GM23338 (cell line): ENCODE results near the gene PHAF1. TPM values are rescaled to one million over a fixed set of nuclear protein-coding genes. Genes with fewer than 3 reads are reported as not detected.

ENCODE experiments used
- ATAC-seq: fragments of 200-7000 bp; cut with Tn5 transposase; 3 replicates; pipeline ENCODE4 v1.9.1; 2020
- DNase-seq: peaks from one replicate; pipeline ENCODE4 v3.0.0-alpha.2; 2015; ENCODE audit warnings: low spot score
- H2AFZ ChIP-seq: fragments of 200-600 bp; sonication (generic); 2 replicates; pipeline ENCODE4 v1.8.0; 2016; ENCODE audit warnings: antibody characterized with exemption, mild to moderate bottlenecking, moderate library complexity
- H3F3A ChIP-seq: fragments of 200-600 bp; sonication (generic); replicated peaks from 2 replicates; pipeline ENCODE4 v1.8.0; 2017; ENCODE audit warnings: antibody characterized with exemption, mixed run types, low read depth
- H3K27ac ChIP-seq: fragments of 200-600 bp; sonication (generic); 2 replicates; pipeline ENCODE4 v1.6.1; 2016; ENCODE audit warnings: low read depth
- H3K27me3 ChIP-seq: fragments of 200-600 bp; sonication (generic); 2 replicates; pipeline ENCODE4 v1.8.0; 2016; ENCODE audit warnings: mild to moderate bottlenecking, mixed run types, moderate library complexity; ENCODE audit not compliant: insufficient read depth
- H3K36me3 ChIP-seq: fragments of 200-600 bp; sonication (generic); 2 replicates; pipeline ENCODE4 v1.8.0; 2016; ENCODE audit warnings: mild to moderate bottlenecking; ENCODE audit not compliant: insufficient read depth
- H3K4me1 ChIP-seq: fragments of 200-600 bp; sonication (generic); 2 replicates; pipeline ENCODE4 v1.8.0; 2016; ENCODE audit warnings: mild to moderate bottlenecking, moderate library complexity; ENCODE audit not compliant: insufficient read depth
- H3K4me2 ChIP-seq: fragments of 200-600 bp; sonication (generic); 2 replicates; pipeline ENCODE4 v1.7.1; 2017; ENCODE audit warnings: mixed run types
- H3K4me3 ChIP-seq: fragments of 200-600 bp; sonication (generic); 2 replicates; pipeline ENCODE4 v1.6.1; 2016; ENCODE audit warnings: mixed run types
- H3K79me2 ChIP-seq: fragments of 200-600 bp; sonication (generic); replicated peaks from 2 replicates; pipeline ENCODE4 v1.8.0; 2017; ENCODE audit warnings: mild to moderate bottlenecking; ENCODE audit not compliant: insufficient read depth
- H3K9me2 ChIP-seq: fragments of 200-600 bp; sonication (generic); 2 replicates; pipeline ENCODE4 v1.8.0; 2017; ENCODE audit not compliant: insufficient read depth
- H4K20me1 ChIP-seq: fragments of 200-600 bp; sonication (generic); replicated peaks from 2 replicates; pipeline ENCODE4 v1.8.0; 2017; ENCODE audit warnings: mild to moderate bottlenecking; ENCODE audit not compliant: insufficient read depth
- H3K27ac Mint-ChIP-seq: 2 replicates; pipeline ENCODE4 v1.8.0; 2020; ENCODE audit warnings: inconsistent platforms, mild to moderate bottlenecking, moderate library complexity, mixed read lengths
- H3K27me3 Mint-ChIP-seq: 3 replicates; pipeline ENCODE4 v1.8.0; 2022; ENCODE audit warnings: low read depth, mild to moderate bottlenecking, moderate library complexity, mixed read lengths, inconsistent platforms; ENCODE audit not compliant: insufficient read depth, poor library complexity
- H3K36me3 Mint-ChIP-seq: 3 replicates; pipeline ENCODE4 v1.8.0; 2021; ENCODE audit warnings: low read depth, mild to moderate bottlenecking, inconsistent platforms, moderate library complexity, mixed read lengths
- H3K4me1 Mint-ChIP-seq: 3 replicates; pipeline ENCODE4 v1.8.0; 2020; ENCODE audit warnings: mild to moderate bottlenecking, inconsistent platforms, mixed read lengths
- H3K4me3 Mint-ChIP-seq: 3 replicates; pipeline ENCODE4 v1.8.0; 2021; ENCODE audit warnings: moderate library complexity, mild to moderate bottlenecking, inconsistent platforms, mixed read lengths
- H3K9me3 Mint-ChIP-seq: 3 replicates; pipeline ENCODE4 v1.8.0; 2020; ENCODE audit warnings: moderate library complexity, mild to moderate bottlenecking, inconsistent platforms, mixed read lengths
- CREB1 ChIP-seq: fragments of 250-450 bp; sonication (Bioruptor Pico); IDR thresholded peaks from 2 replicates; pipeline ENCODE4 v1.5.0; 2020; ENCODE audit warnings: low read depth, mild to moderate bottlenecking, moderate library complexity
- CTCF ChIP-seq, 2 experiments: fragments of 200-600 bp in 1 of 2; sonication (generic) in 1 of 2; conservative IDR thresholded peaks; 2 replicates each; pipeline versions ENCODE4 v1.5.1 to v1.6.1; 2016 to 2017; ENCODE audit warnings: antibody characterized with exemption in 2 of 2, low read depth in 2 of 2, mild to moderate bottlenecking in 2 of 2, moderate library complexity in 1 of 2
- EZH2 ChIP-seq: fragments of 200-600 bp; sonication (generic); IDR thresholded peaks from one replicate; pipeline ENCODE4 v1.8.0; 2017; ENCODE audit warnings: antibody characterized with exemption, mild to moderate bottlenecking, low read depth; ENCODE audit not compliant: unreplicated experiment
- JUNB ChIP-seq: IDR thresholded peaks from one replicate; pipeline ENCODE4 v1.6.1; 2016; ENCODE audit warnings: antibody characterized with exemption; ENCODE audit not compliant: unreplicated experiment
- NANOG ChIP-seq: IDR thresholded peaks from 2 replicates; pipeline ENCODE4 v1.6.1; 2016; ENCODE audit warnings: antibody characterized with exemption, borderline replicate concordance
- POLR2AphosphoS5 ChIP-seq: IDR thresholded peaks from 2 replicates; pipeline ENCODE4 v1.6.1; 2016; ENCODE audit warnings: antibody characterized with exemption, low read depth
- STAT1 ChIP-seq: IDR thresholded peaks from one replicate; pipeline ENCODE4 v1.6.1; 2016; ENCODE audit warnings: antibody characterized with exemption; ENCODE audit not compliant: unreplicated experiment
- ZNF331 ChIP-seq: fragments of 250-450 bp; sonication (Bioruptor Pico); IDR thresholded peaks from 2 replicates; pipeline ENCODE4 v1.5.0; 2020; ENCODE audit warnings: low read depth, mild to moderate bottlenecking, moderate library complexity
- polyA plus RNA-seq: library from polyadenylated mRNA; unstranded; fragments of >200 nt; fragmentation: Nextera tagmentation; extraction: Ambion mirVana; gene quantifications from 2 replicates; pipeline ENCODE4 v1.2.1, GENCODE V29; 2016
- total RNA-seq: library from RNA; depleted of rRNA; stranded (reverse); fragments of >200 nt; shearing (Covaris generic); gene quantifications from 2 replicates; pipeline ENCODE4 v1.2.3, GENCODE V29; 2014
- TF ChIP-seq, protein P1 (sequence below): IDR thresholded peaks from one replicate; pipeline ENCODE4 v1.6.1; 2018; ENCODE audit warnings: antibody characterized with exemption; ENCODE audit not compliant: unreplicated experiment

The PHAF1 gene
- total and polyA plus RNA-seq, 2 experiments from 2014 or later, result 14.7 to 35.9 TPM

DNA sequence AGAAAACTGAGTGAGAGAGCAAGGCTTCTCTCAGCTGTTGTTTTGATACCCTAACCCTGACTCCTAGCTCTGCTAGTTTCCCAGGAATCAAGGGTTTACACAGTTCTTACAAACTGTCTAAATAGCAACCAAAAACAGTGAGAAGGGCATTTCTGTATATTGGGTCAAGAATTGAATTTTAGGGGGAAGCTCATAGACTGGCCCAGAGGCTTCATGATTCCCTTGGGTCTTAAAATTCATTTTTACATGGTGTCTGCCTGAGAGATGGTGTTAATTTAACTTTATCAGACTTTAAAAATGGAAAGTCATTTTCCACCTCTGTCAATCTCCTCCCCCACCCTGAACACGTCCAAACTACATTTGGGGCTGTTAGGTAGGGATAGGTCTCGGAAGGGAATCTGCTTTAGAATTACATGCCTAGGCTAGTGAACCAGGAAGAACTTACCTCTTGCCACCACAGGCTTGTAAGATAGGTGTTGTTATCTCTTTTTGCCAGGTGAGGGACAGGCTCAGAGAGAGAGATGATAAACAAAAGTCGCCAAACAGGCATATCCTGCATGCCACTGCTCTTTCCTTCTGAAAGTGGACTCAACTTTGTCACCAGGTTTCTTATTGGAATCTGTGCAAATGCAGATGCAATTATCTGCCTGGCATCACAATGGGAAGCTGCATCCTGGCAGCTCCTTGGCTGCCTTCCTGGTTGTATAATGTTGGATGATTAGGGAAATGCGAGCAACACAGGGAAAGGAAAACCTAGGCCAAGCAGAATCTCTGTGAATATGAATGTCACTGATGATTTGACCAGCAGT, 3.1 kb downstream of the PHAF1 start:
- no peaks in the 10 kb centered on the region; the same call in 2 of the 3 replicates for H3K9me3 Mint-ChIP-seq
- Histone ChIP-seq H3F3A (peaks cover 6% of the 10 kb centered on the region), H3K36me3 (no peaks in the 10 kb centered on the region), H3K4me3 (no peak overlapping the region), H3K9me2 (no peaks in the 10 kb centered on the region), H3K4me2 (no peak overlapping the region), H2AFZ (no peak overlapping the region), H3K79me2 (peaks cover 76% of the 10 kb centered on the region), H4K20me1 (peaks cover 51% of the 10 kb centered on the region), H3K27ac (no peak overlapping the region), H3K4me1 (peaks cover 18% of the 10 kb centered on the region), H3K27me3 (peaks cover 10% of the 10 kb centered on the region; the same call in 1 of the 2 replicates)
- H3K27ac Mint-ChIP-seq, result 0 out of 2 replicates have a peak overlapping the region, but pooled peaks have one; percentile 33
- ATAC-seq, result no peak
- TF ChIP-seq CREB1 (CRISPR knock-in tag) (no peak), STAT1 (no peak), ZNF331 (no peak), JUNB (no peak), CTCF (conservative IDR thresholded peaks at IDR 0.05; ENCODE audit: low read depth in 2 of 2) (no peak)
- TF ChIP-seq, protein P1, sequence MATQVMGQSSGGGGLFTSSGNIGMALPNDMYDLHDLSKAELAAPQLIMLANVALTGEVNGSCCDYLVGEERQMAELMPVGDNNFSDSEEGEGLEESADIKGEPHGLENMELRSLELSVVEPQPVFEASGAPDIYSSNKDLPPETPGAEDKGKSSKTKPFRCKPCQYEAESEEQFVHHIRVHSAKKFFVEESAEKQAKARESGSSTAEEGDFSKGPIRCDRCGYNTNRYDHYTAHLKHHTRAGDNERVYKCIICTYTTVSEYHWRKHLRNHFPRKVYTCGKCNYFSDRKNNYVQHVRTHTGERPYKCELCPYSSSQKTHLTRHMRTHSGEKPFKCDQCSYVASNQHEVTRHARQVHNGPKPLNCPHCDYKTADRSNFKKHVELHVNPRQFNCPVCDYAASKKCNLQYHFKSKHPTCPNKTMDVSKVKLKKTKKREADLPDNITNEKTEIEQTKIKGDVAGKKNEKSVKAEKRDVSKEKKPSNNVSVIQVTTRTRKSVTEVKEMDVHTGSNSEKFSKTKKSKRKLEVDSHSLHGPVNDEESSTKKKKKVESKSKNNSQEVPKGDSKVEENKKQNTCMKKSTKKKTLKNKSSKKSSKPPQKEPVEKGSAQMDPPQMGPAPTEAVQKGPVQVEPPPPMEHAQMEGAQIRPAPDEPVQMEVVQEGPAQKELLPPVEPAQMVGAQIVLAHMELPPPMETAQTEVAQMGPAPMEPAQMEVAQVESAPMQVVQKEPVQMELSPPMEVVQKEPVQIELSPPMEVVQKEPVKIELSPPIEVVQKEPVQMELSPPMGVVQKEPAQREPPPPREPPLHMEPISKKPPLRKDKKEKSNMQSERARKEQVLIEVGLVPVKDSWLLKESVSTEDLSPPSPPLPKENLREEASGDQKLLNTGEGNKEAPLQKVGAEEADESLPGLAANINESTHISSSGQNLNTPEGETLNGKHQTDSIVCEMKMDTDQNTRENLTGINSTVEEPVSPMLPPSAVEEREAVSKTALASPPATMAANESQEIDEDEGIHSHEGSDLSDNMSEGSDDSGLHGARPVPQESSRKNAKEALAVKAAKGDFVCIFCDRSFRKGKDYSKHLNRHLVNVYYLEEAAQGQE, result no peak
- H3K27me3 Mint-ChIP-seq, result peaks cover 8% of the 10 kb centered on the region
- H3K4me1 Mint-ChIP-seq, result peaks cover 26% of the 10 kb centered on the region
- H3K36me3 Mint-ChIP-seq, result no peaks in the 10 kb centered on the region; the same call in 2 of the 3 replicates
- H3K4me3 Mint-ChIP-seq, result no peak overlapping the region
- DNase-seq, result peak; percentile 14

GRCh38 chr16:67114793-67115192, 5.1 kb downstream of the PHAF1 start:
- H3K4me2 ChIP-seq, result no peak overlapping the region
- Mint-ChIP-seq H3K36me3 (no peaks in the 10 kb centered on the region; the same call in 2 of the 3 replicates), H3K9me3 (no peaks in the 10 kb centered on the region; the same call in 2 of the 3 replicates), H3K27ac (no peak overlapping the region), H3K27me3 (peaks cover 2% of the 10 kb centered on the region), H3K4me1 (peaks cover 26% of the 10 kb centered on the region), H3K4me3 (no peak overlapping the region)
- peaks cover 76% of the 10 kb centered on the region for H3K79me2 ChIP-seq
- H3K27me3 ChIP-seq, result no peaks in the 10 kb centered on the region
- H3K27ac ChIP-seq, result no peak overlapping the region
- no peak overlapping the region for H3K4me3 ChIP-seq
- H3K4me1 ChIP-seq, result peaks cover 18% of the 10 kb centered on the region
- DNase-seq, result no peak
- H4K20me1 ChIP-seq, result peaks cover 51% of the 10 kb centered on the region
- H2AFZ ChIP-seq, result no peak overlapping the region
- H3K36me3 ChIP-seq, result no peaks in the 10 kb centered on the region
- H3F3A ChIP-seq, result no peaks in the 10 kb centered on the region; the same call in 1 of the 2 replicates
- no peaks in the 10 kb centered on the region for H3K9me2 ChIP-seq
- no peak for ATAC-seq
- TF ChIP-seq CREB1 (CRISPR knock-in tag), result no peak
- TF ChIP-seq NANOG, result no peak
- no peak for TF ChIP-seq EZH2
- TF ChIP-seq POLR2AphosphoS5, result no peak
